BE2C (cell line): ENCODE measurements around the gene SERPINA4.

Experiments
- DNase-seq: peaks from one replicate; pipeline ENCODE4 v3.0.0-alpha.2; 2020
- H3K27me3 ChIP-seq: fragments of 250-450 bp; sonication (Bioruptor Pico); 2 replicates; pipeline ENCODE4 v1.5.1; 2020; ENCODE audit warnings: mild to moderate bottlenecking
- H3K36me3 ChIP-seq: fragments of 250-450 bp; sonication (Bioruptor Pico); 2 replicates; pipeline ENCODE4 v1.5.1; 2020; ENCODE audit warnings: mild to moderate bottlenecking
- H3K4me1 ChIP-seq: fragments of 250-450 bp; sonication (Bioruptor Pico); 2 replicates; pipeline ENCODE4 v1.5.1; 2020
- H3K4me3 ChIP-seq: 2 replicates; pipeline ENCODE4 v1.5.1; 2011; ENCODE audit warnings: low read depth, low read length
- H3K9me3 ChIP-seq: fragments of 250-450 bp; sonication (Bioruptor Pico); 2 replicates; pipeline ENCODE4 v1.5.1; 2020
- CTCF ChIP-seq: IDR thresholded peaks from 2 replicates; pipeline ENCODE4 v1.5.1; 2012; ENCODE audit warnings: mild to moderate bottlenecking, low read depth, low read length

SERPINA4 gene

DNA sequence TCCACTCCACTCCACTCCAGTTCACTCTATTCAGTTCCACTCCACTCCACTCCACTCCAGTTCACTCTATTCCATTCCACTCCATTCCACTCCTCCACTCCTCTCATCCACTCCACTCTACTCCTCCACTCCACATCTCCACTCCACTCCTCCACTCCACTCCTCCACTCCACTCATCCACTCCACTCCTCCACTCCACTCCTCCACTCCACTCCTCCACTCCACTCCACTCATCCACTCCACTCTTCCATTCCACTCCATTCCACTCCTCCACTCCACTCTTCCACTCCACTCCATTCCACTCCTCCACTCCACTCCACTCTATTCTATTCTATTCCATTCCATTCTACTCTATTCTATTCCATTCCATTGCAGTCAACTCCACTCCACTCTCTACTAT lies 29.8 kb downstream of the SERPINA4 start:
- no peaks in the 10 kb centered on the region for H3K36me3 ChIP-seq

GRCh38 chr14:94591871-94592270 lies 30.6 kb downstream of the SERPINA4 start:
- no peaks in the 10 kb centered on the region for H3K9me3 ChIP-seq
- TF ChIP-seq CTCF, result no peak
- no peaks in the 10 kb centered on the region for H3K36me3 ChIP-seq
- no peak for DNase-seq
- H3K27me3 ChIP-seq, result no peaks in the 10 kb centered on the region
- H3K4me1 ChIP-seq, result no peaks in the 10 kb centered on the region
- no peak overlapping the region for H3K4me3 ChIP-seq

More for the DNA sequence above, 29.8 kb downstream of the SERPINA4 start:
- DNase-seq, result no peak
- H3K9me3 ChIP-seq, result no peaks in the 10 kb centered on the region
- H3K27me3 ChIP-seq, result no peaks in the 10 kb centered on the region
- H3K4me3 ChIP-seq, result no peak overlapping the region
- TF ChIP-seq CTCF, result no peak
- no peaks in the 10 kb centered on the region for H3K4me1 ChIP-seq

DNA sequence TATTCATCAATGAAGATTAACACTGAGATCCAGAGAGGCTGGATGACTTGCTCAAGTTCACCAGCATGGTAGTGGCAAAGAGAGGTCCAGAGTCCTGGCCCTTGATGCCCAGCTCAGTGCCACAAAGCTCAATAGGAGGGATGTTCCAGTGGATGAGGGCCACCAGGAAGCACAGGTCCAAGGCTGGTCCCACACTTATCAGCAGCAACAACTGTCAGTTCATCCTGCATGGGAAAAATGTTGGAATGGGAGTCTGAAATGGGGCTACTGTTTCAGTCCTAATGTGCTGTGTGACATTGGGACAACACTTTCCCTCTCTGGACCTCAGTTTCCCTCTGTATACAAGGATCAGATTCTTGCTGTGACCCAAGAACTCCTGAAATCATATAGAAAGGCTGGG lies 31.2 kb downstream of the SERPINA4 start:
- Histone ChIP-seq H3K36me3 (no peaks in the 10 kb centered on the region), H3K27me3 (no peaks in the 10 kb centered on the region), H3K9me3 (no peaks in the 10 kb centered on the region), H3K4me3 (no peak overlapping the region), H3K4me1 (no peaks in the 10 kb centered on the region)
- DNase-seq, result no peak
- TF ChIP-seq CTCF, result no peak

GRCh38 chr14:94593376-94593748 lies 32.1 kb downstream of the SERPINA4 start:
- DNase-seq, result no peak
- Histone ChIP-seq H3K4me1 (no peaks in the 10 kb centered on the region), H3K36me3 (no peaks in the 10 kb centered on the region), H3K4me3 (no peak overlapping the region), H3K9me3 (no peaks in the 10 kb centered on the region), H3K27me3 (no peaks in the 10 kb centered on the region)
- no peak for TF ChIP-seq CTCF

GRCh38 chr14:94593749-94594431 lies 32.6 kb downstream of the SERPINA4 start:
- Histone ChIP-seq H3K4me1 (no peaks in the 10 kb centered on the region), H3K4me3 (no peak overlapping the region)

More at GRCh38 chr14:94593749-94594431, 32.6 kb downstream of the SERPINA4 start:
- no peak for DNase-seq
- Histone ChIP-seq H3K9me3 (no peaks in the 10 kb centered on the region), H3K27me3 (no peaks in the 10 kb centered on the region), H3K36me3 (no peaks in the 10 kb centered on the region)
- TF ChIP-seq CTCF, result no peak
